OCI-LY3 (cell line): ENCODE measurements around the gene BHLHA15.

ENCODE experiments used
- H2AFZ ChIP-seq: fragments of 200-600, 300-600 bp; shearing (Covaris generic); 2 replicates; pipeline ENCODE4 v1.6.0; 2014; ENCODE audit warnings: antibody characterized with exemption, low read depth, low read length
- H3K27ac ChIP-seq: fragments of 200-600, 300-600 bp; sonication (generic); 2 replicates; pipeline ENCODE4 v1.5.1; 2014; ENCODE audit warnings: mild to moderate bottlenecking, low read length, moderate library complexity, mixed read lengths
- H3K27me3 ChIP-seq: fragments of 200-600, 300-600 bp; sonication (generic); 2 replicates; pipeline ENCODE4 v1.6.1; 2014; ENCODE audit warnings: low read depth, low read length, mixed read lengths
- H3K36me3 ChIP-seq: fragments of 200-600, 300-600 bp; sonication (generic); replicated peaks from 2 replicates; pipeline ENCODE3; 2014; ENCODE audit warnings: low read depth, low read length, mixed read lengths
- H3K4me1 ChIP-seq: fragments of 300-600, 200-600 bp; sonication (generic); 2 replicates; pipeline ENCODE4 v1.6.1; 2014; ENCODE audit warnings: low read length, mixed read lengths
- H3K4me2 ChIP-seq: fragments of 200-600, 300-600 bp; sonication (generic); 2 replicates; pipeline ENCODE4 v1.6.1; 2014; ENCODE audit warnings: low read length, mixed read lengths
- H3K4me3 ChIP-seq: fragments of 300-600, 200-600 bp; sonication (generic); 2 replicates; pipeline ENCODE4 v1.5.1; 2014; ENCODE audit warnings: antibody characterized with exemption, mild to moderate bottlenecking, low read length, moderate library complexity
- H3K79me2 ChIP-seq: fragments of 300-600, 200-600 bp; shearing (Covaris generic); 2 replicates; pipeline ENCODE4 v1.6.1; 2014; ENCODE audit warnings: mild to moderate bottlenecking, low read length, mixed read lengths
- H3K9ac ChIP-seq: fragments of 300-600, 200-600 bp; shearing (Covaris generic); 2 replicates; pipeline ENCODE4 v1.6.0; 2014; ENCODE audit warnings: mild to moderate bottlenecking, low read length, moderate library complexity
- H3K9me3 ChIP-seq: fragments of 200-600, 300-600 bp; shearing (Covaris generic); 2 replicates; pipeline ENCODE4 v1.6.1; 2014; ENCODE audit warnings: low read length, mixed read lengths; ENCODE audit not compliant: insufficient read depth
- H4K20me1 ChIP-seq: fragments of 200-600, 300-600 bp; sonication (generic); 2 replicates; pipeline ENCODE4 v1.6.1; 2016; ENCODE audit warnings: low read length, mixed read lengths; ENCODE audit not compliant: insufficient read depth
- CTCF ChIP-seq: fragments of 200-600, 300-600 bp; sonication (generic); IDR thresholded peaks from 2 replicates; pipeline ENCODE4 v1.5.1; 2014; ENCODE audit warnings: antibody characterized with exemption, low read length, low read depth
- EZH2phosphoT487 ChIP-seq: fragments of 200-600 bp; shearing (Covaris generic); IDR thresholded peaks from 2 replicates; pipeline ENCODE4 v1.6.1; 2018; ENCODE audit warnings: antibody characterized with exemption, mixed run types, low read depth

Gene BHLHA15

GRCh38 chr7:98180751-98181150 is 30.5 kb upstream of the BHLHA15 start:
- TF ChIP-seq CTCF (no peak), EZH2phosphoT487 (no peak)
- no peaks in the 10 kb centered on the region for H3K9me3 ChIP-seq
- no peak overlapping the region for H3K4me2 ChIP-seq
- no peak overlapping the region for H2AFZ ChIP-seq
- no peaks in the 10 kb centered on the region for H3K79me2 ChIP-seq
- H3K27me3 ChIP-seq: no peaks in the 10 kb centered on the region
- H4K20me1 ChIP-seq: 0 out of 2 replicates have a peak, but pooled peaks cover 5% of the 10 kb centered on the region
- no peaks in the 10 kb centered on the region for H3K4me1 ChIP-seq
- H3K36me3 ChIP-seq: no peaks in the 10 kb centered on the region
- no peak overlapping the region for H3K4me3 ChIP-seq
- H3K9ac ChIP-seq: no peak overlapping the region
- H3K27ac ChIP-seq: no peak overlapping the region

- Histone ChIP-seq H3K9ac (no peak overlapping the region), H2AFZ (no peak overlapping the region)
- no peak for TF ChIP-seq CTCF
- no peak for TF ChIP-seq EZH2phosphoT487
Observed at GRCh38 chr7:98185101-98185500, 26.1 kb upstream of the BHLHA15 start.

GRCh38 chr7:98186452-98187137 is 24.6 kb upstream of the BHLHA15 start:
- H3K27me3 ChIP-seq: no peaks in the 10 kb centered on the region
- H3K36me3 ChIP-seq: peaks cover 1% of the 10 kb centered on the region
- no peaks in the 10 kb centered on the region for H3K79me2 ChIP-seq
- H3K9me3 ChIP-seq: no peaks in the 10 kb centered on the region
- H4K20me1 ChIP-seq: no peaks in the 10 kb centered on the region
- no peak overlapping the region for H3K4me3 ChIP-seq
- TF ChIP-seq CTCF (no peak), EZH2phosphoT487 (no peak)
- H3K27ac ChIP-seq: no peak overlapping the region
- H3K9ac ChIP-seq: no peak overlapping the region
- H2AFZ ChIP-seq: no peak overlapping the region
- H3K4me2 ChIP-seq: no peak overlapping the region
- H3K4me1 ChIP-seq: peaks cover 13% of the 10 kb centered on the region

More at GRCh38 chr7:98185101-98185500, 26.1 kb upstream of the BHLHA15 start:
- no peak overlapping the region for H3K27ac ChIP-seq
- no peaks in the 10 kb centered on the region for H3K27me3 ChIP-seq
- no peaks in the 10 kb centered on the region for H3K36me3 ChIP-seq
- H3K4me1 ChIP-seq: peaks cover 9% of the 10 kb centered on the region
- no peaks in the 10 kb centered on the region for H3K79me2 ChIP-seq
- no peak overlapping the region for H3K4me3 ChIP-seq
- no peaks in the 10 kb centered on the region for H3K9me3 ChIP-seq
- H4K20me1 ChIP-seq: no peaks in the 10 kb centered on the region
- H3K4me2 ChIP-seq: no peak overlapping the region

- H3K4me1 ChIP-seq: peaks cover 13% of the 10 kb centered on the region
- no peak overlapping the region for H3K9ac ChIP-seq
- no peak for TF ChIP-seq EZH2phosphoT487
- TF ChIP-seq CTCF: no peak
- no peaks in the 10 kb centered on the region for H3K27me3 ChIP-seq
- no peak overlapping the region for H2AFZ ChIP-seq
- H3K9me3 ChIP-seq: no peaks in the 10 kb centered on the region
- no peak overlapping the region for H3K27ac ChIP-seq
- H3K4me3 ChIP-seq: no peak overlapping the region
- H3K79me2 ChIP-seq: no peaks in the 10 kb centered on the region
- no peaks in the 10 kb centered on the region; the same call in 1 of the 2 replicates for H4K20me1 ChIP-seq
- H3K36me3 ChIP-seq: peaks cover 7% of the 10 kb centered on the region
- H3K4me2 ChIP-seq: no peak overlapping the region
Observed at GRCh38 chr7:98187138-98187502, 24.1 kb upstream of the BHLHA15 start.
